A673 (cell line): Measurements from ENCODE around the gene NGEF.

Experiments
- EZH2 ChIP-seq: fragments of 200-600 bp; sonication (generic); IDR thresholded peaks from 2 replicates; pipeline ENCODE4 v1.6.1; 2017; ENCODE audit warnings: borderline replicate concordance, low read depth, mild to moderate bottlenecking, mixed read lengths, antibody characterized with exemption, low read length; ENCODE audit not compliant: poor library complexity, severe bottlenecking
- TF ChIP-seq, protein P1 (sequence below): fragments of 300-800, 200-600 bp; sonication (generic); conservative IDR thresholded peaks from 2 replicates; pipeline ENCODE4 v1.5.1; 2017; ENCODE audit warnings: low read depth, mild to moderate bottlenecking, antibody characterized with exemption, low read length, moderate library complexity, mixed read lengths

DNA sequence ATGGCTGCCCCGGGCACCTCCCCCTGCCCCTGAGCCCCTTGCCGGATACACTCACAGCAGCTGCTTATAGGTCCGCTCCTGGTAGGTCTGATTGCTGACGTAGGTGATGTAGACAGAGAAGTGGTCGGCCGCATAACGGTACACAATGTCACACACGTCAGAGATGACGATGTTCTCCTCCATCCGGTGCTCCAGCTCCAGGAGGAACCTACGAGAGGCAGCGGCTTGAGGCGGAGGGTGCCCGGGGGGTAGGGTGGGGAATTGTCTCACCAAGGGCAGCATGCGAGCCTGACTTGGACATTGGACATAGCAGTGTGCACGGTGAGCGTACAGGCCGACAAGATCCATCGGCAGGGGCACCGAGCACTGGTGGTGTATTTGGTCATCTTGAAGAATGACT lies 120.2 kb downstream of the NGEF start:
- TF ChIP-seq EZH2 = no peak
- TF ChIP-seq, protein P1, sequence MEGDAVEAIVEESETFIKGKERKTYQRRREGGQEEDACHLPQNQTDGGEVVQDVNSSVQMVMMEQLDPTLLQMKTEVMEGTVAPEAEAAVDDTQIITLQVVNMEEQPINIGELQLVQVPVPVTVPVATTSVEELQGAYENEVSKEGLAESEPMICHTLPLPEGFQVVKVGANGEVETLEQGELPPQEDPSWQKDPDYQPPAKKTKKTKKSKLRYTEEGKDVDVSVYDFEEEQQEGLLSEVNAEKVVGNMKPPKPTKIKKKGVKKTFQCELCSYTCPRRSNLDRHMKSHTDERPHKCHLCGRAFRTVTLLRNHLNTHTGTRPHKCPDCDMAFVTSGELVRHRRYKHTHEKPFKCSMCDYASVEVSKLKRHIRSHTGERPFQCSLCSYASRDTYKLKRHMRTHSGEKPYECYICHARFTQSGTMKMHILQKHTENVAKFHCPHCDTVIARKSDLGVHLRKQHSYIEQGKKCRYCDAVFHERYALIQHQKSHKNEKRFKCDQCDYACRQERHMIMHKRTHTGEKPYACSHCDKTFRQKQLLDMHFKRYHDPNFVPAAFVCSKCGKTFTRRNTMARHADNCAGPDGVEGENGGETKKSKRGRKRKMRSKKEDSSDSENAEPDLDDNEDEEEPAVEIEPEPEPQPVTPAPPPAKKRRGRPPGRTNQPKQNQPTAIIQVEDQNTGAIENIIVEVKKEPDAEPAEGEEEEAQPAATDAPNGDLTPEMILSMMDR = no peak
